B cell (primary cell): Measurements from ENCODE around the gene PDZRN3. TPM values are rescaled to one million over a fixed set of nuclear protein-coding genes. Genes with fewer than 3 reads are reported as not detected.

Experiments
- ATAC-seq: fragments of 200-7000 bp; cut with Tn5 transposase; one replicate; pipeline ENCODE4 v1.10.0; 2021; ENCODE audit warnings: low read depth, mild to moderate bottlenecking, moderate number of reproducible peaks, moderate library complexity
- CTCF ChIA-PET: fragments of 350-600 bp; sonication (Branson Sonifier 250); formaldehyde crosslinking; loops from one replicate; lab custom pipeline; 2021; ENCODE audit warnings: antibody characterized with exemption, inconsistent platforms; lab: Charles Lee
- POLR2A ChIA-PET: fragments of 350-600 bp; sonication (Branson Sonifier 250); formaldehyde crosslinking; loops from one replicate; lab custom pipeline; 2021; ENCODE audit warnings: antibody characterized with exemption; lab: Charles Lee
- DNase-seq: peaks from one replicate; pipeline ENCODE4 v3.0.0; 2013
- H2AFZ ChIP-seq: 2 replicates; pipeline ENCODE4 v1.6.1; 2012; ENCODE audit warnings: mild to moderate bottlenecking, low read depth, low read length; ENCODE audit not compliant: insufficient read depth, poor library complexity, severe bottlenecking
- H3K27ac ChIP-seq, 2 donors: 1 replicate in 1 of 2; 2 replicates in 1 of 2; pipeline ENCODE4 v1.5.1; 2012 to 2013; ENCODE audit warnings: low read length in 2 of 2, mild to moderate bottlenecking in 2 of 2, moderate library complexity in 1 of 2
- H3K27me3 ChIP-seq, 4 experiments: fragments of 200-600 bp in 1 of 4; sonication (generic) in 1 of 4; replicated peaks in 1 of 4; 1 replicate in 2 of 4; 2 replicates in 2 of 4; pipeline versions ENCODE4 v1.6.1 to v1.7.0; 2013 to 2016; ENCODE audit warnings: low read length in 3 of 4, mild to moderate bottlenecking in 2 of 4, mixed read lengths in 1 of 4, moderate library complexity in 1 of 4; ENCODE audit not compliant: insufficient read depth in 4 of 4, control insufficient read depth in 3 of 4; ENCODE audit errors: control extremely low read depth in 1 of 4
- H3K36me3 ChIP-seq, 2 experiments: replicated peaks in 1 of 2; 1 replicate in 1 of 2; 2 replicates in 1 of 2; pipeline versions ENCODE4 v1.6.1 to v1.7.1; 2013; ENCODE audit warnings: low read length in 1 of 2; ENCODE audit not compliant: insufficient read depth in 2 of 2, control insufficient read depth in 1 of 2; ENCODE audit errors: control extremely low read depth in 1 of 2, extremely low read depth in 1 of 2
- H3K4me1 ChIP-seq, 2 donors: fragments of 200-600 bp in 1 of 2; sonication (generic) in 1 of 2; 1 replicate in 1 of 2; 2 replicates in 1 of 2; pipeline versions ENCODE4 v1.5.1 to v1.6.1; 2013 to 2017; ENCODE audit warnings: low read length in 2 of 2; ENCODE audit not compliant: control insufficient read depth in 2 of 2, insufficient read depth in 2 of 2
- H3K4me2 ChIP-seq: replicated peaks from 2 replicates; pipeline ENCODE3; 2012; ENCODE audit warnings: mild to moderate bottlenecking, low read depth, low read length; ENCODE audit not compliant: poor library complexity, severe bottlenecking
- H3K4me3 ChIP-seq, 5 experiments: fragments of 200-600 bp in 1 of 5; sonication (generic) in 1 of 5; 1 replicate in 3 of 5; 2 replicates in 2 of 5; pipeline versions ENCODE4 v1.5.1 to v1.7.0; 2011 to 2016; ENCODE audit warnings: low read length in 4 of 5, mild to moderate bottlenecking in 4 of 5, low read depth in 2 of 5, control low read depth in 1 of 5, moderate library complexity in 1 of 5; ENCODE audit not compliant: insufficient read depth in 1 of 5; ENCODE audit errors: control extremely low read depth in 1 of 5, extremely low read depth in 1 of 5
- H3K79me2 ChIP-seq: fragments of 200-600 bp; sonication (generic); one replicate; pipeline ENCODE4 v1.6.0; 2016; ENCODE audit warnings: low read length; ENCODE audit not compliant: control insufficient read depth, insufficient read depth
- H3K9ac ChIP-seq: fragments of 200-600 bp; sonication (generic); 2 replicates; pipeline ENCODE4 v1.6.1; 2017; ENCODE audit warnings: mild to moderate bottlenecking, low read length, moderate library complexity
- H3K9me3 ChIP-seq, 3 donors: one replicate each; pipeline versions ENCODE4 v1.6.1 to v1.7.1; 2013; ENCODE audit warnings: low read length in 2 of 3; ENCODE audit not compliant: control insufficient read depth in 2 of 3, insufficient read depth in 1 of 3; ENCODE audit errors: control extremely low read depth in 1 of 3
- H4K20me1 ChIP-seq: 2 replicates; pipeline ENCODE4 v1.6.0; 2012; ENCODE audit warnings: mild to moderate bottlenecking, low read length; ENCODE audit not compliant: insufficient read depth, control insufficient read depth, poor library complexity, severe bottlenecking
- H3K27ac Mint-ChIP-seq: one replicate; pipeline ENCODE4 v1.8.0; 2021; ENCODE audit warnings: mixed read lengths
- H3K27me3 Mint-ChIP-seq: one replicate; pipeline ENCODE4 v1.8.0; 2021; ENCODE audit warnings: mixed read lengths
- H3K4me1 Mint-ChIP-seq: one replicate; pipeline ENCODE4 v1.8.0; 2021; ENCODE audit warnings: mixed read lengths
- H3K4me3 Mint-ChIP-seq: one replicate; pipeline ENCODE4 v1.8.0; 2021; ENCODE audit warnings: mixed read lengths
- H3K9me3 Mint-ChIP-seq: one replicate; pipeline ENCODE4 v1.8.0; 2022; ENCODE audit warnings: mixed read lengths; ENCODE audit not compliant: insufficient read depth
- EZH2 ChIP-seq: IDR thresholded peaks from 2 replicates; pipeline ENCODE4 v1.6.1; 2012; ENCODE audit warnings: borderline replicate concordance, low read depth, mild to moderate bottlenecking, moderate library complexity, low read length; ENCODE audit not compliant: insufficient read depth, poor library complexity, severe bottlenecking
- WGBS: methylation state at CpG from one replicate; pipeline ENCODE4 v1.1.5; 2013; ENCODE audit warnings: missing lambda C conversion rate; ENCODE audit not compliant: insufficient coverage; 5-methylcytosine and 5-hydroxymethylcytosine counted together
- intact Hi-C: fragments of 100-400 bp; cut with micrococcal nuclease; formaldehyde crosslinking; loops from one replicate; pipeline ENCODE4 v1.10.0; 2022
- polyA plus RNA-seq: library from polyadenylated mRNA; depleted of rRNA; stranded (reverse); fragments of >200 nt; gene quantifications from 2 replicates; pipeline ENCODE4 v1.2.3, GENCODE V29; 2012
- total RNA-seq, 2 donors: library from RNA; stranded (reverse); fragments of 120-200 nt in 1 of 2; gene quantifications; 1 replicate in 1 of 2; 2 replicates in 1 of 2; pipeline versions ENCODE4 v1.2.3 to v1.2.4, GENCODE V29; 2013 to 2022
- TF ChIP-seq, protein P1 (sequence below): fragments of 200-600 bp; IDR thresholded peaks from one replicate; pipeline ENCODE4 v1.8.0; 2022; ENCODE audit warnings: antibody characterized with exemption, mild to moderate bottlenecking

Gene PDZRN3
- total and polyA plus RNA-seq, 2 donors (not counting 1 experiment from before 2014, with no cell fraction given) = not detected

DNA sequence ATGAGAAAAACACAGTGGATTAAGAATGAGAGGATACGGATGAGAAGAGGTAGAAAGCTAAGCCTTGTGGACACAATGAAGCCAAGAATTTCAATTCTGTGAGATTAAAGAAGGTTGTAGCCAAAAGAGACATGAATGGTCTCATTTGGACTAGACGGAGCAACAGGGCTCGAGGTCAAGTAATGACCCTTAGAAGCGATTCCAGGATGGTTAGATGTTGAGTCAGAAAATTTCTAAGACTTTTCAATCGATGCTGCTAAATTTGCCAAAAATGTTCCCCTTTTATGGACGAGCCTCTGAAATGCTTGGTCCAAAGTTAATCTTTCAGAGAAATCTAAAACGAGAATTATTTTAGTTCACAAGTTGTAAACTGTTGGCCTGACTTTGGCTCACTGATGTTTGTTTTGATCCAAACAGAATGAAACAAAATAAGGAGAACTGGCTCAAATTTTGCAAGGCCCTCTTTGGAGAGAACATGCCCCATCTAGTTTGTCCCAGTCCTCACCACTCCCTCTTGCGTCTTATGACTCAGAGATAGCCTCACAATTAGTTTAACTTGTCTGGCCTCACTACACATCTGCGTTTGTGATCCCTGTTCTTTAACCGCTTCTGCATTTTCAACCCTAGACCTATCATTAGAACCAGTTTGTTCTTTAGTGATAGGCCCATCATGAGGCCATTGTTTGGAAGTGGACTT is 235.5 kb downstream of the PDZRN3 start:
- no peaks in the 10 kb centered on the region for H3K4me1 Mint-ChIP-seq
- 87% methylated on average over 8 of the region's 10 CpGs for WGBS
- peaks cover 0 to 4% (median 0%) of the 10 kb centered on the region in 4 experiments for H3K27me3 ChIP-seq
- ChIA-PET CTCF (no interaction called here), POLR2A (no interaction called here)
- intact Hi-C loops = no loop called here
- peaks cover 3% of the 10 kb centered on the region for H3K27me3 Mint-ChIP-seq
- TF ChIP-seq, protein P1, sequence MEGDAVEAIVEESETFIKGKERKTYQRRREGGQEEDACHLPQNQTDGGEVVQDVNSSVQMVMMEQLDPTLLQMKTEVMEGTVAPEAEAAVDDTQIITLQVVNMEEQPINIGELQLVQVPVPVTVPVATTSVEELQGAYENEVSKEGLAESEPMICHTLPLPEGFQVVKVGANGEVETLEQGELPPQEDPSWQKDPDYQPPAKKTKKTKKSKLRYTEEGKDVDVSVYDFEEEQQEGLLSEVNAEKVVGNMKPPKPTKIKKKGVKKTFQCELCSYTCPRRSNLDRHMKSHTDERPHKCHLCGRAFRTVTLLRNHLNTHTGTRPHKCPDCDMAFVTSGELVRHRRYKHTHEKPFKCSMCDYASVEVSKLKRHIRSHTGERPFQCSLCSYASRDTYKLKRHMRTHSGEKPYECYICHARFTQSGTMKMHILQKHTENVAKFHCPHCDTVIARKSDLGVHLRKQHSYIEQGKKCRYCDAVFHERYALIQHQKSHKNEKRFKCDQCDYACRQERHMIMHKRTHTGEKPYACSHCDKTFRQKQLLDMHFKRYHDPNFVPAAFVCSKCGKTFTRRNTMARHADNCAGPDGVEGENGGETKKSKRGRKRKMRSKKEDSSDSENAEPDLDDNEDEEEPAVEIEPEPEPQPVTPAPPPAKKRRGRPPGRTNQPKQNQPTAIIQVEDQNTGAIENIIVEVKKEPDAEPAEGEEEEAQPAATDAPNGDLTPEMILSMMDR = no peak
- no peak for TF ChIP-seq EZH2
- H4K20me1 ChIP-seq = no peaks in the 10 kb centered on the region
- no peaks in the 10 kb centered on the region for H3K9me3 Mint-ChIP-seq
- peaks cover 0 to 10% (median 0%) of the 10 kb centered on the region in 3 donors for H3K9me3 ChIP-seq
- no peak overlapping the region for H3K4me2 ChIP-seq
- no peak overlapping the region for H3K4me3 Mint-ChIP-seq
- ATAC-seq (no peak), DNase-seq (no peak)
- H3K4me1 ChIP-seq = no peaks in the 10 kb centered on the region
- H3K9ac ChIP-seq = no peak overlapping the region
- no peaks in the 10 kb centered on the region for H3K36me3 ChIP-seq
- H2AFZ ChIP-seq = no peak overlapping the region
- no peak overlapping the region for H3K27ac ChIP-seq
- H3K4me3 ChIP-seq = no peak overlapping the region
- H3K79me2 ChIP-seq = no peaks in the 10 kb centered on the region
- H3K27ac Mint-ChIP-seq = no peak overlapping the region

DNA sequence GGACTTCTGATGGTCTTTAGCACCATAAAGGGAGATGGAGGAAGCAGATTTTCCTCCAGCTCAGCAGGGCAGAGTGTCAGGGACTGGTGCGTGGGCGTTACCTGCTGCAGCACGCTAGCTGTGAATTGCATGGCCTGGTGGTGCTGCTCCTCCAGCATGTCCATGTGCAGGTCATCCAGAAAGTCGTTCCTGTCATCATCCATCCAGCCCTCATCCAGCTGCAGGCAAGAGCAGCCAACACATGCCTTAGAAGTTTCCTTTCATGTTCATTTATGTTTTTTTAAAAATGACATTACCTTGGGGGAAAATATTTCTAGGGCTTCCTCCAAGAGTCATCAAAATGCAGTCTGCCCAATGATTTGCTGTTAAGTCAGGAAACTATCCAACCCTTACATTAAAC is 239.2 kb downstream of the PDZRN3 start:
- no peaks in the 10 kb centered on the region for H3K79me2 ChIP-seq
- Mint-ChIP-seq H3K27me3 (no peaks in the 10 kb centered on the region), H3K9me3 (no peaks in the 10 kb centered on the region), H3K4me3 (no peak overlapping the region), H3K27ac (no peak overlapping the region), H3K4me1 (no peaks in the 10 kb centered on the region)
- no peaks in the 10 kb centered on the region for H4K20me1 ChIP-seq
- intact Hi-C loops = no loop called here
- H3K4me1 ChIP-seq = no peaks in the 10 kb centered on the region
- no peak overlapping the region for H3K4me2 ChIP-seq
- whole genome bisulfite sequencing = 93% methylated on average over 4 of the region's 4 CpGs
- H2AFZ ChIP-seq = no peak overlapping the region
- no peak for DNase-seq
- H3K36me3 ChIP-seq = no peaks in the 10 kb centered on the region
- H3K4me3 ChIP-seq = no peak overlapping the region
- H3K27ac ChIP-seq = no peak overlapping the region
- H3K9ac ChIP-seq = no peak overlapping the region
- no peak for ATAC-seq
- H3K9me3 ChIP-seq = peaks cover 0 to 18% (median 0%) of the 10 kb centered on the region in 3 donors
- ChIA-PET CTCF (interaction anchor here (1.5 kb wide), 1 partner anchor 9 kb away, joined by 3 read pairs; no protein-coding TSS in a partner anchor), POLR2A (no interaction called here)
- no peak for TF ChIP-seq EZH2
- TF ChIP-seq, protein P1 = no peak
- no peaks in the 10 kb centered on the region for H3K27me3 ChIP-seq
